K562 (cell line): ENCODE results near the gene TFB2M. TPM values are rescaled to one million over a fixed set of nuclear protein-coding genes. Genes with fewer than 3 reads are reported as not detected.
A peak's percentile ranks its signal among the peaks of the same experiment; 100 is the strongest.

Experiments used
- BACH1 ChIP-seq: fragments of 200-800 bp; sonication (Bioruptor generic); IDR thresholded peaks from 2 replicates; pipeline ENCODE4 v1.6.1; 2016; ENCODE audit warnings: missing genetic modification characterization, missing compliant biosample characterization
- CCAR2 ChIP-seq: fragments of 200-400 bp; formaldehyde crosslinking; IDR thresholded peaks from 2 replicates; pipeline ENCODE4 v1.6.1; 2017; ENCODE audit warnings: mild to moderate bottlenecking, low read depth, low read length
- CREB3L1 ChIP-seq: fragments of 450-650 bp; IDR thresholded peaks from 2 replicates; pipeline ENCODE4 v1.6.1; 2014; ENCODE audit warnings: low read depth, mild to moderate bottlenecking, moderate library complexity, borderline replicate concordance
- HDAC3 ChIP-seq: fragments of 450-650 bp; IDR thresholded peaks from 2 replicates; pipeline ENCODE4 v1.6.1; 2018; ENCODE audit warnings: borderline replicate concordance, mild to moderate bottlenecking, moderate library complexity; ENCODE audit not compliant: partially characterized antibody
- IRF2 ChIP-seq: sonication (generic); formaldehyde crosslinking; IDR thresholded peaks from 2 replicates; pipeline ENCODE4 v1.8.1; 2022; ENCODE audit warnings: mild to moderate bottlenecking, missing genetic modification reagents
- MLLT1 ChIP-seq, 2 experiments: fragments of 450-650 bp; IDR thresholded peaks; 2 replicates each; pipeline ENCODE4 v1.6.1; 2016
- NCOA6 ChIP-seq: fragments of 450-650 bp; IDR thresholded peaks from 2 replicates; pipeline ENCODE4 v1.6.1; 2017; ENCODE audit warnings: mild to moderate bottlenecking
- PBX2 ChIP-seq, 2 experiments: IDR thresholded peaks in 1 of 2; conservative IDR thresholded peaks in 1 of 2; 2 replicates each; pipeline ENCODE4 v1.6.1; 2016; ENCODE audit warnings: low read depth in 2 of 2, mild to moderate bottlenecking in 1 of 2, missing compliant biosample characterization in 1 of 2, missing genetic modification characterization in 1 of 2, moderate library complexity in 1 of 2
- PHTF2 ChIP-seq: fragments of 250-450 bp; sonication (Bioruptor Pico); IDR thresholded peaks from 2 replicates; pipeline ENCODE4 v1.5.0; 2021; ENCODE audit warnings: mild to moderate bottlenecking
- SMARCB1 ChIP-seq: IDR thresholded peaks from 2 replicates; pipeline ENCODE4 v1.6.1; 2011; ENCODE audit warnings: improper control_type of control experiment, low read depth; ENCODE audit not compliant: insufficient read length
- ZEB2 ChIP-seq: fragments of 450-650 bp; IDR thresholded peaks from 2 replicates; pipeline ENCODE4 v1.6.1; 2016
- ZNF324 ChIP-seq: fragments of 250-450 bp; sonication (Bioruptor Pico); IDR thresholded peaks from 2 replicates; pipeline ENCODE4 v1.4.0; 2020; ENCODE audit warnings: mild to moderate bottlenecking
- ZNF408 ChIP-seq: fragments of 250-450 bp; sonication (Bioruptor Pico); IDR thresholded peaks from 2 replicates; pipeline ENCODE4 v1.4.0; 2020; ENCODE audit warnings: low read depth, mild to moderate bottlenecking, moderate library complexity
- ZNF445 ChIP-seq: fragments of 250-450 bp; sonication (Bioruptor Pico); IDR thresholded peaks from 2 replicates; pipeline ENCODE4 v1.4.0; 2020; ENCODE audit warnings: low read depth, mild to moderate bottlenecking, moderate library complexity
- ZNF511 ChIP-seq: sonication (generic); formaldehyde crosslinking; IDR thresholded peaks from 2 replicates; pipeline ENCODE4 v1.8.0; 2022; ENCODE audit warnings: mild to moderate bottlenecking, missing genetic modification reagents
- ZNF609 ChIP-seq: sonication (generic); formaldehyde crosslinking; IDR thresholded peaks from 2 replicates; pipeline ENCODE4 v1.8.1; 2023; ENCODE audit warnings: missing genetic modification reagents, mild to moderate bottlenecking, borderline replicate concordance
- polyA plus RNA-seq, 8 experiments: library from polyadenylated mRNA; depleted of rRNA in 4 of 8; stranded (reverse) in 5 of 8; unstranded in 3 of 8; fragments of >200 nt; fragmentation: Nextera tagmentation in 2 of 8; fragmentation: Illumina TruSeq in 1 of 8; extraction: Ambion mirVana in 2 of 8; extraction: Trizol in 1 of 8; gene quantifications; 2 replicates each; pipeline versions ENCODE4 v1.2.1 to v1.2.3, GENCODE V29; 2011 to 2014; ENCODE audit warnings: inconsistent platforms in 1 of 8, missing spikeins in 1 of 8
- total RNA-seq, 7 experiments: library from RNA; depleted of rRNA in 6 of 7; stranded (reverse); fragments of >200 nt in 6 of 7; fragmentation: Illumina TruSeq in 2 of 7; extraction: Trizol in 2 of 7; gene quantifications; 2 replicates each; pipeline versions ENCODE4 v1.2.1 to v1.2.3, GENCODE V29; 2011 to 2021; ENCODE audit warnings: low replicate concordance in 1 of 7

Gene TFB2M
- total and polyA plus RNA-seq, 9 of the 15 experiments (the other 6 are each of a cell fraction or from before 2014, with no cell fraction given), result 55.1 to 162 (median 70.6) TPM

- TF ChIP-seq ZNF609 (no peak), ZNF445 (no peak), BACH1 (tag) (no peak), ZNF511 (CRISPR knock-in tag) (0 out of 2 replicates have a peak, but pooled peaks have one; percentile 51), ZNF408 (CRISPR knock-in tag) (no peak), NCOA6 (peak; percentile 98), CREB3L1 (no peak), PHTF2 (no peak), PBX2 (CRISPR knock-in tag; IDR thresholded peaks at IDR 0.05; ENCODE audit: low read depth) (no peak), PBX2 (tag; conservative IDR thresholded peaks at IDR 0.05; ENCODE audit: low read depth) (no peak), IRF2 (CRISPR knock-in tag) (no peak), HDAC3 (no peak), CCAR2 (no peak), MLLT1 (IDR thresholded peaks at IDR 0.05) (no peak), ZNF324 (no peak), ZEB2 (0 out of 2 replicates have a peak, but pooled peaks have one; percentile 21), SMARCB1 (no peak)
Observed at GRCh38 chr1:246506674-246507481, 59.2 kb downstream of the TFB2M start, which contains the start of gene SMYD3 (continued).
